ENCODE data around the gene HINT1. TPM values are rescaled to one million over a fixed set of nuclear protein-coding genes. Genes with fewer than 3 reads are reported as not detected.

Gene HINT1
- total and polyA plus RNA-seq, 9 of the 15 experiments (the other 6 are each of a cell fraction or from before 2014, with no cell fraction given) = 296 to 1,027 (median 500) TPM

DNA sequence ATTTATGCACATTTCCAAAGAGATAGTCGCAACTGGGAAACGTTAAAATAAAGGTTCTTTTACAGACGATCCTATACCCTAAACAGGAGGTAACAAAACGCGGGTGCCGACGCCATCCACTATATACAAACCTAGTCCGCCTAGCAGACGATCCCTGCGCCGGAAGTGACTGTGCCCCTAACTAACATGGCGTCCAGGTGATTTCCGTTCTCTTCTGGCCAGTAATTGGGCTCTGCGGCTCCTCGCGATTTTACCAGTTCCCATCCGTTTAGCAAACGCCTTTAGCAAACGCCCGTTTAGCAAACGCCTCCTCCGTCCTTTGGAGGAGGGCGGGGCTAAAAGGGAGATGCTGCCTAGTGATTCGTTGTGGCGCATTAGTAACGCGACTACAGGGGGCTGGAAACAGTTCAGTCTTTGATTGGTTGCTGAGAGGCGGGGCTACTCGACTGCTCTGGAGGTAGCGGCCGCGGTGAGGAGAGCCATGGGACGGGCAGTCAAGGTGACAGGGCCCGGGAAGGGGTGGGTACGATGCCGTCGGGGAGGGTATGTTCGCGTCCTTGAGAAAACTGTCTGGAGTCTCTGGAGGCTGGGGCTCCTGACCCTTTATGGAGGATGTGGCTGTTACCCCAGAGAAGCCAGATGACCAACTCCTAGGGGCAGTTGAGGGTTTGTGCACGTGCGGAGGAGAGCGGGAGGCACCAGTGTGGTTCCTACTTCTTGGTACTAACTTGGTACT is 5.7 kb upstream of the HINT1 start, which contains the start of gene LYRM7 (continued):
- no peak for TF ChIP-seq PCBP2 (IDR thresholded peaks at IDR 0.05; ENCODE audit: low read depth, low read length, poor library complexity, severe bottlenecking)
- TF ChIP-seq, protein P1, sequence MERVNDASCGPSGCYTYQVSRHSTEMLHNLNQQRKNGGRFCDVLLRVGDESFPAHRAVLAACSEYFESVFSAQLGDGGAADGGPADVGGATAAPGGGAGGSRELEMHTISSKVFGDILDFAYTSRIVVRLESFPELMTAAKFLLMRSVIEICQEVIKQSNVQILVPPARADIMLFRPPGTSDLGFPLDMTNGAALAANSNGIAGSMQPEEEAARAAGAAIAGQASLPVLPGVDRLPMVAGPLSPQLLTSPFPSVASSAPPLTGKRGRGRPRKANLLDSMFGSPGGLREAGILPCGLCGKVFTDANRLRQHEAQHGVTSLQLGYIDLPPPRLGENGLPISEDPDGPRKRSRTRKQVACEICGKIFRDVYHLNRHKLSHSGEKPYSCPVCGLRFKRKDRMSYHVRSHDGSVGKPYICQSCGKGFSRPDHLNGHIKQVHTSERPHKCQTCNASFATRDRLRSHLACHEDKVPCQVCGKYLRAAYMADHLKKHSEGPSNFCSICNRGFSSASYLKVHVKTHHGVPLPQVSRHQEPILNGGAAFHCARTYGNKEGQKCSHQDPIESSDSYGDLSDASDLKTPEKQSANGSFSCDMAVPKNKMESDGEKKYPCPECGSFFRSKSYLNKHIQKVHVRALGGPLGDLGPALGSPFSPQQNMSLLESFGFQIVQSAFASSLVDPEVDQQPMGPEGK (CRISPR knock-in tag; IDR thresholded peaks at IDR 0.05; ENCODE audit: borderline replicate concordance) = no peak
- TF ChIP-seq, protein P2, sequence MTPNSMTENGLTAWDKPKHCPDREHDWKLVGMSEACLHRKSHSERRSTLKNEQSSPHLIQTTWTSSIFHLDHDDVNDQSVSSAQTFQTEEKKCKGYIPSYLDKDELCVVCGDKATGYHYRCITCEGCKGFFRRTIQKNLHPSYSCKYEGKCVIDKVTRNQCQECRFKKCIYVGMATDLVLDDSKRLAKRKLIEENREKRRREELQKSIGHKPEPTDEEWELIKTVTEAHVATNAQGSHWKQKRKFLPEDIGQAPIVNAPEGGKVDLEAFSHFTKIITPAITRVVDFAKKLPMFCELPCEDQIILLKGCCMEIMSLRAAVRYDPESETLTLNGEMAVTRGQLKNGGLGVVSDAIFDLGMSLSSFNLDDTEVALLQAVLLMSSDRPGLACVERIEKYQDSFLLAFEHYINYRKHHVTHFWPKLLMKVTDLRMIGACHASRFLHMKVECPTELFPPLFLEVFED (CRISPR knock-in tag; conservative IDR thresholded peaks at IDR 0.05) = no peak
- TF ChIP-seq, protein P3, sequence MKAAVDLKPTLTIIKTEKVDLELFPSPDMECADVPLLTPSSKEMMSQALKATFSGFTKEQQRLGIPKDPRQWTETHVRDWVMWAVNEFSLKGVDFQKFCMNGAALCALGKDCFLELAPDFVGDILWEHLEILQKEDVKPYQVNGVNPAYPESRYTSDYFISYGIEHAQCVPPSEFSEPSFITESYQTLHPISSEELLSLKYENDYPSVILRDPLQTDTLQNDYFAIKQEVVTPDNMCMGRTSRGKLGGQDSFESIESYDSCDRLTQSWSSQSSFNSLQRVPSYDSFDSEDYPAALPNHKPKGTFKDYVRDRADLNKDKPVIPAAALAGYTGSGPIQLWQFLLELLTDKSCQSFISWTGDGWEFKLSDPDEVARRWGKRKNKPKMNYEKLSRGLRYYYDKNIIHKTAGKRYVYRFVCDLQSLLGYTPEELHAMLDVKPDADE (conservative IDR thresholded peaks at IDR 0.05; ENCODE audit: control insufficient read depth, low read depth, low read length) = peak; percentile 80
- no peak for TF ChIP-seq CHD1 (IDR thresholded peaks at IDR 0.05; ENCODE audit: low read length)
- TF ChIP-seq, protein P4, sequence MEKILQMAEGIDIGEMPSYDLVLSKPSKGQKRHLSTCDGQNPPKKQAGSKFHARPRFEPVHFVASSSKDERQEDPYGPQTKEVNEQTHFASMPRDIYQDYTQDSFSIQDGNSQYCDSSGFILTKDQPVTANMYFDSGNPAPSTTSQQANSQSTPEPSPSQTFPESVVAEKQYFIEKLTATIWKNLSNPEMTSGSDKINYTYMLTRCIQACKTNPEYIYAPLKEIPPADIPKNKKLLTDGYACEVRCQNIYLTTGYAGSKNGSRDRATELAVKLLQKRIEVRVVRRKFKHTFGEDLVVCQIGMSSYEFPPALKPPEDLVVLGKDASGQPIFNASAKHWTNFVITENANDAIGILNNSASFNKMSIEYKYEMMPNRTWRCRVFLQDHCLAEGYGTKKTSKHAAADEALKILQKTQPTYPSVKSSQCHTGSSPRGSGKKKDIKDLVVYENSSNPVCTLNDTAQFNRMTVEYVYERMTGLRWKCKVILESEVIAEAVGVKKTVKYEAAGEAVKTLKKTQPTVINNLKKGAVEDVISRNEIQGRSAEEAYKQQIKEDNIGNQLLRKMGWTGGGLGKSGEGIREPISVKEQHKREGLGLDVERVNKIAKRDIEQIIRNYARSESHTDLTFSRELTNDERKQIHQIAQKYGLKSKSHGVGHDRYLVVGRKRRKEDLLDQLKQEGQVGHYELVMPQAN (IDR thresholded peaks at IDR 0.05; ENCODE audit: borderline replicate concordance) = peak; percentile 93
- TF ChIP-seq KDM5B (IDR thresholded peaks at IDR 0.05; ENCODE audit: insufficient replicate concordance, low read depth, low read length) = peak; percentile 52
- TF ChIP-seq ZNF668 (CRISPR knock-in tag; IDR thresholded peaks at IDR 0.05) = no peak
- no peak for TF ChIP-seq ZNF165 (CRISPR knock-in tag; IDR thresholded peaks at IDR 0.05; ENCODE audit: borderline replicate concordance)
- TF ChIP-seq BHLHE40 (IDR thresholded peaks at IDR 0.05; ENCODE audit: low read length) = peak; percentile 93
- no peak for TF ChIP-seq NR1H2 (CRISPR knock-in tag; IDR thresholded peaks at IDR 0.05)
- no peak for TF ChIP-seq NFXL1 (CRISPR knock-in tag; IDR thresholded peaks at IDR 0.05)
- TF ChIP-seq KAT2B (IDR thresholded peaks at IDR 0.05; ENCODE audit: low read depth, low read length) = no peak
- TF ChIP-seq KLF1 (tag; IDR thresholded peaks at IDR 0.05) = no peak
- TF ChIP-seq, protein P5, sequence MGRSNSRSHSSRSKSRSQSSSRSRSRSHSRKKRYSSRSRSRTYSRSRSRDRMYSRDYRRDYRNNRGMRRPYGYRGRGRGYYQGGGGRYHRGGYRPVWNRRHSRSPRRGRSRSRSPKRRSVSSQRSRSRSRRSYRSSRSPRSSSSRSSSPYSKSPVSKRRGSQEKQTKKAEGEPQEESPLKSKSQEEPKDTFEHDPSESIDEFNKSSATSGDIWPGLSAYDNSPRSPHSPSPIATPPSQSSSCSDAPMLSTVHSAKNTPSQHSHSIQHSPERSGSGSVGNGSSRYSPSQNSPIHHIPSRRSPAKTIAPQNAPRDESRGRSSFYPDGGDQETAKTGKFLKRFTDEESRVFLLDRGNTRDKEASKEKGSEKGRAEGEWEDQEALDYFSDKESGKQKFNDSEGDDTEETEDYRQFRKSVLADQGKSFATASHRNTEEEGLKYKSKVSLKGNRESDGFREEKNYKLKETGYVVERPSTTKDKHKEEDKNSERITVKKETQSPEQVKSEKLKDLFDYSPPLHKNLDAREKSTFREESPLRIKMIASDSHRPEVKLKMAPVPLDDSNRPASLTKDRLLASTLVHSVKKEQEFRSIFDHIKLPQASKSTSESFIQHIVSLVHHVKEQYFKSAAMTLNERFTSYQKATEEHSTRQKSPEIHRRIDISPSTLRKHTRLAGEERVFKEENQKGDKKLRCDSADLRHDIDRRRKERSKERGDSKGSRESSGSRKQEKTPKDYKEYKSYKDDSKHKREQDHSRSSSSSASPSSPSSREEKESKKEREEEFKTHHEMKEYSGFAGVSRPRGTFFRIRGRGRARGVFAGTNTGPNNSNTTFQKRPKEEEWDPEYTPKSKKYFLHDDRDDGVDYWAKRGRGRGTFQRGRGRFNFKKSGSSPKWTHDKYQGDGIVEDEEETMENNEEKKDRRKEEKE (IDR thresholded peaks at IDR 0.05; ENCODE audit: borderline replicate concordance in 1 of 2, control insufficient read depth in 1 of 2, low read depth in 2 of 2, low read length in 1 of 2) = 0 out of 4 replicates have a peak, but pooled peaks of 1 of the 2 experiments have one; percentile 48
- peak; percentile 84 for TF ChIP-seq POLR2G (IDR thresholded peaks at IDR 0.05; ENCODE audit: low read depth, low read length)

Data from K562 (cell line).